ENCODE measurements around the gene C9orf85. TPM values are rescaled to one million over a fixed set of nuclear protein-coding genes. Genes with fewer than 3 reads are reported as not detected.

The C9orf85 gene
- total and polyA plus RNA-seq, 2 donors (not counting 3 experiments of a cell fraction or from before 2014, with no cell fraction given) = 8.3 to 11.3 TPM

- no TSS peak for BruUV-seq (replicated peaks)
- Histone ChIP-seq H3K27me3 (ENCODE audit: control insufficient read depth in 2 of 2, insufficient read depth in 2 of 2, low read length in 2 of 2) (no peaks in the 10 kb centered on the region), H3K79me2 (ENCODE audit: control insufficient read depth, insufficient read depth, low read length) (peaks cover 5% of the 10 kb centered on the region), H2AFZ (ENCODE audit: low read depth, low read length) (no peak overlapping the region), H3K9me3 (replicated peaks; ENCODE audit: control insufficient read depth, insufficient read depth, low read length) (no peaks in the 10 kb centered on the region), H3K4me1 (ENCODE audit: control insufficient read depth, extremely low read depth, insufficient read depth, low read length) (peaks cover 4% of the 10 kb centered on the region), H3K9ac (replicated peaks; ENCODE audit: extremely low read depth, insufficient read depth, low read length) (no peak overlapping the region), H3K4me3 (replicated peaks in 1 of 3; ENCODE audit: insufficient read depth in 1 of 3, low read depth in 1 of 3, low read length in 3 of 3) (no peak overlapping the region), H3K4me2 (ENCODE audit: insufficient read depth, low read length) (no peak overlapping the region), H3K36me3 (ENCODE audit: control insufficient read depth in 2 of 2, extremely low read depth in 1 of 2, insufficient read depth in 2 of 2, low read length in 2 of 2) (no peaks in the 10 kb centered on the region), H4K20me1 (replicated peaks; ENCODE audit: control insufficient read depth, extremely low read depth, insufficient read depth, low read length) (no peaks in the 10 kb centered on the region), H3K9me1 (replicated peaks; ENCODE audit: control insufficient read depth, extremely low read depth, insufficient read depth, low read length) (no peaks in the 10 kb centered on the region), H3K27ac (ENCODE audit: insufficient read depth, low read depth, low read length) (no peak overlapping the region)
- no peak for FAIRE-seq
- intact Hi-C loops (cut with micrococcal nuclease) = no loop called here
- POLR2A ChIA-PET = interaction anchor here (1.2 kb wide), 1 partner anchor 15 kb away, joined by 3 read pairs; the partner anchor contains the start of genes ABHD17B and C9orf85
- dilution Hi-C loops (cut with MboI; ENCODE audit: extremely low pct_ligation_motif_present, low sequenced_read_pairs) = no loop called here
- no peak for DNase-seq (ENCODE audit: low read depth, low spot score)
- CTCF ChIA-PET = interaction anchor here (1.1 to 1.8 kb wide), 5 partner anchors 10 to 119 kb away, joined by 3 to 6 read pairs (median 4); no protein-coding TSS in a partner anchor
- TF ChIP-seq CTCF (IDR thresholded peaks at IDR 0.05; ENCODE audit: extremely low read depth in 1 of 2, insufficient read depth in 1 of 2, low read depth in 1 of 2, low read length in 2 of 2) = no peak
- no peak for TF ChIP-seq JUN (IDR thresholded peaks at IDR 0.05; ENCODE audit: borderline replicate concordance, insufficient read depth, insufficient read length, low read depth)
- no peak for TF ChIP-seq POLR2A (IDR thresholded peaks at IDR 0.05; ENCODE audit: low read depth, low read length)
- no peak for TF ChIP-seq MYC (IDR thresholded peaks at IDR 0.05; ENCODE audit: low read depth, low read length)
- no peak for TF ChIP-seq EZH2 (IDR thresholded peaks at IDR 0.05; ENCODE audit: borderline replicate concordance, low read depth, low read length, severe bottlenecking)
- no peak for TF ChIP-seq MAX (IDR thresholded peaks at IDR 0.05; ENCODE audit: insufficient read depth, insufficient read length)
- no peak for TF ChIP-seq FOS (IDR thresholded peaks at IDR 0.05; ENCODE audit: borderline replicate concordance, insufficient read depth, low read length)
- TF ChIP-seq POLR2AphosphoS5 (IDR thresholded peaks at IDR 0.05; ENCODE audit: insufficient read depth, low read depth, low read length) = no peak
Measured at GRCh38 chr9:71925834-71926233, 14.4 kb downstream of the C9orf85 start.
